Activated CD8-positive, alpha-beta T cell treated with anti-CD3 and anti-CD28 coated beads, Interleukin-2, amount 10 ng/mL, durations not matched to agents 7 days and 5 days (primary cell): ENCODE measurements around the gene NF2. TPM values are rescaled to one million over a fixed set of nuclear protein-coding genes. Genes with fewer than 3 reads are reported as not detected.

Source experiments
- ATAC-seq: fragments of 150-1000 bp; cut with Tn5 transposase; one replicate; pipeline ENCODE4 v1.10.0; 2021; ENCODE audit warnings: moderate library complexity
- CTCF ChIA-PET: fragments of 350-600 bp; sonication (Branson Sonifier 250); formaldehyde crosslinking; loops from one replicate; lab custom pipeline; 2021; ENCODE audit warnings: antibody characterized with exemption; lab: Charles Lee
- POLR2A ChIA-PET: fragments of 350-600 bp; sonication (Branson Sonifier 250); formaldehyde crosslinking; loops from one replicate; lab custom pipeline; 2021; ENCODE audit warnings: antibody characterized with exemption; lab: Charles Lee
- DNase-seq: peaks from one replicate; pipeline ENCODE4 v3.0.0-alpha.2; 2020
- H3K27ac Mint-ChIP-seq: one replicate; pipeline ENCODE4 v1.8.0; 2021; ENCODE audit warnings: mild to moderate bottlenecking, mixed read lengths
- H3K27me3 Mint-ChIP-seq: one replicate; pipeline ENCODE4 v1.8.0; 2021; ENCODE audit warnings: low read depth, mixed read lengths
- H3K36me3 Mint-ChIP-seq: one replicate; pipeline ENCODE4 v1.8.0; 2021; ENCODE audit warnings: low read depth, mixed read lengths
- H3K4me1 Mint-ChIP-seq: one replicate; pipeline ENCODE4 v1.8.0; 2021; ENCODE audit warnings: low read depth, mixed read lengths
- H3K4me3 Mint-ChIP-seq: one replicate; pipeline ENCODE4 v1.8.0; 2021; ENCODE audit warnings: mild to moderate bottlenecking, mixed read lengths
- H3K9me3 Mint-ChIP-seq: one replicate; pipeline ENCODE4 v1.8.0; 2022; ENCODE audit warnings: mixed read lengths; ENCODE audit not compliant: insufficient read depth
- total RNA-seq, 2 experiments: library from RNA; stranded (reverse); gene quantifications; one replicate each; pipeline ENCODE4 v1.2.3, GENCODE V29; 2021

The NF2 gene
- total RNA-seq, 2 experiments from 2014 or later = 60.6 to 61.2 TPM

DNA sequence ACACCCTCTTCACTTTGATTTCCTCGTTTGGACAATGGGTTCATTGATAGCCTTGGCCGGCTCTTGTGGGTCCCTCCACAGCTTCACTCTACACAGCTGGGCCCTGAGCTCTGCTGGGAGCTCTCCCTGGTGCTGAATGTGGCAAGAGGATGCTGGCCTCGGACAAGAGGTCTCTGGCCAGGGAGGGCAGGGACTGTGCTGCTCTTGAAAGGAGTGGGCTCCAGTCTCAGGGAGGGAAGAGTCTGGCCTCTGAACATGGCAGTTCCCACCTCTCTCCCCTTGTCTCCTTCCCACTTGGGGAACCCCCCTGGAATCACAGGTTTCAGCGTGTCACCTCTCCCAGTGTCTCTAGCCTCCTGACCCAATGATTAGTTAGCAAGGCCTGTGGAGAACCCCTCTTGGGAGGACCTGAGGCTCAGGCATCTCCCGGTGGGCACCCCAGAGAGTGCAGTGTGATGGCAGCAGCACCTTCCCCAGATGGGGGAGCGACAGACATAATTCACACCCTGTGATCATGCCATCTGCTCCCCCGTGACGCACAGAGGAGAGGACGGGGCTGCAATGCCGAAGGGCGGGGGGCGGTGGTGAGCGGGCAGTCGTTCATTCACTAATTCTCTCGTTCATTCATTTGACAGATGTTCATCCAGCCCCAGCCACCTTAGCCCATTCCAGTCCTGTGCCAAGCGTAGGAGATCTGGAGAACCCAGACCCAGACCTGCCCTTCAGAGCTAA is 113.5 kb downstream of the NF2 start:
- DNase-seq (peak; percentile 65), ATAC-seq (peak; percentile 61)
- Mint-ChIP-seq H3K9me3 (no peaks in the 10 kb centered on the region), H3K27me3 (peaks cover 37% of the 10 kb centered on the region), H3K36me3 (no peaks in the 10 kb centered on the region), H3K4me1 (peaks cover 1% of the 10 kb centered on the region), H3K4me3 (no peak overlapping the region), H3K27ac (no peak overlapping the region)
- ChIA-PET POLR2A (interaction anchor here (0.6 kb wide), 2 partner anchors 47 to 896 kb away, joined by 3 read pairs; no protein-coding TSS in a partner anchor), CTCF (interaction anchor here (0.9 kb wide), 1 partner anchor 288 kb away, joined by 3 read pairs; no protein-coding TSS in a partner anchor)

DNA sequence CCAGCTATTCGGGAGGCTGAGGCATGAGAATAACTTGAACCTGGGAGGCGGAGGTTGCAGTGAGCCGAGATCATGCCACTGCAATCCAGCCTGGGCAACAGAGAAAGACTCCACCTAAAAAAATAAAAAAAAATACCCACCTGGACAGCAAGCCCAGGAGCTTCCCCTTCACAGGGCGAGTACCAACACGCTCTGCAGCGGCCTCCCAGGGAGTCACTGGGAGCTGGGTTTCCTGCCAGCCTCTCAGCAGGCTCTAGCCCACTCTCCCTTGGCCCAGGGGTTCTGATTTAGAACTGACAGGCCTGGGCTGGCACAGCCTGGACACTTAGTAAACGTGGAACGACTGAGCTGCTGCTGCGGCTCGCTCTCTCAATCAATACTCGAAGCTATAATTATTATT is 114.4 kb downstream of the NF2 start:
- no peak overlapping the region for H3K4me3 Mint-ChIP-seq
- no peak for DNase-seq
- H3K36me3 Mint-ChIP-seq = no peaks in the 10 kb centered on the region
- peaks cover 39% of the 10 kb centered on the region for H3K27me3 Mint-ChIP-seq
- ChIA-PET POLR2A (interaction anchor here (0.6 kb wide), 2 partner anchors 48 to 895 kb away, joined by 3 read pairs; no protein-coding TSS in a partner anchor), CTCF (interaction anchor here (0.8 to 1.2 kb wide), 2 partner anchors 92 to 371 kb away, joined by 3 to 7 read pairs; no protein-coding TSS in a partner anchor)
- no peak for ATAC-seq
- H3K27ac Mint-ChIP-seq = no peak overlapping the region
- no peaks in the 10 kb centered on the region for H3K9me3 Mint-ChIP-seq
- H3K4me1 Mint-ChIP-seq = peaks cover 1% of the 10 kb centered on the region

DNA sequence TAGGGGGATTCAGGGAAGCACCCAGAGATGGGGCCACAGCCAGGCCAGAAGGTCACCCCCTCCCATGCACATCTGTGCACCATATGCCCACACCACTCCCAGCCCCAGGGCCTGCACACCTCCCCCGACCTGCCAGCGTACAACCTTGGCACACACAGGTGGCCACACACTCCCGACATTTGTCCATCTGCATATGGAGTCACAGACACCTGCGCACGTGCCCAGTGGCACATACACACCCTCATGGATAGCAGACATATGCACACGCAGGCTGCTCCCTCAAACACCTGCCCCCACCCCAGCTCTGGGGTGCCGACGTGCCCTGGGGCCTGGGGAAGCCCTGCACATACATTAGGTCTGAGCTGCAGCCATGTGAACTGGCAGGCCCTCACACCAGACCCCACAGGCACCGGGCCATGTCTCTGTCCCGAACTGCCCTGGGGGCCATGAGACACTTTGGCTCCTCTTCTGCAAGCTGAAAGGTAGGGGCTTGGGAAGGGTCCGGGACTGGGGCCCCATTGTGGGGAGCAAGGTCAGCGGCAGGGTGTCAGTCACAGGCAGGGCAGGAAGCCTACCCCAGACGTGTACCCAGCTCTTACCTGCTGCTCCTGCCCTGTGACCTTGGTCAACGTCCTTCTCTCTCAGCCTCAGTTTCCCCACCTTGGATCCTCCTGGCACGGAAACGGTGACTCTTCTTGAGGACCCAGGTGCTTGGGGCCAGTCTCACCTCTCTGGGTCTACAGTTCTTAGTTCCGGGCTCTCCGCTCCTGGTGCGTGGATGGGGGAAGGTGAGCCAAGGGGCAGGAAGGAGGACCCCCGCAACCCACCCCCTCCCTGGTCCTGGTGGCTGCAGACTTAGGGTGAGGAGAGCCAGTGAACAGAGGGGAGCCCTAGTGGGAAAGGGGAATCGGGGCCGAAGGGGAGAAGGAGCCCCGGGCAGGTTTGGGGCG is 115.8 kb downstream of the NF2 start:
- Mint-ChIP-seq H3K9me3 (no peaks in the 10 kb centered on the region), H3K4me3 (no peak overlapping the region), H3K4me1 (peaks cover 1% of the 10 kb centered on the region), H3K36me3 (no peaks in the 10 kb centered on the region), H3K27ac (no peak overlapping the region), H3K27me3 (peaks cover 42% of the 10 kb centered on the region)
- ChIA-PET POLR2A (no interaction called here), CTCF (no interaction called here)
- ATAC-seq = no peak
- DNase-seq = no peak

DNA sequence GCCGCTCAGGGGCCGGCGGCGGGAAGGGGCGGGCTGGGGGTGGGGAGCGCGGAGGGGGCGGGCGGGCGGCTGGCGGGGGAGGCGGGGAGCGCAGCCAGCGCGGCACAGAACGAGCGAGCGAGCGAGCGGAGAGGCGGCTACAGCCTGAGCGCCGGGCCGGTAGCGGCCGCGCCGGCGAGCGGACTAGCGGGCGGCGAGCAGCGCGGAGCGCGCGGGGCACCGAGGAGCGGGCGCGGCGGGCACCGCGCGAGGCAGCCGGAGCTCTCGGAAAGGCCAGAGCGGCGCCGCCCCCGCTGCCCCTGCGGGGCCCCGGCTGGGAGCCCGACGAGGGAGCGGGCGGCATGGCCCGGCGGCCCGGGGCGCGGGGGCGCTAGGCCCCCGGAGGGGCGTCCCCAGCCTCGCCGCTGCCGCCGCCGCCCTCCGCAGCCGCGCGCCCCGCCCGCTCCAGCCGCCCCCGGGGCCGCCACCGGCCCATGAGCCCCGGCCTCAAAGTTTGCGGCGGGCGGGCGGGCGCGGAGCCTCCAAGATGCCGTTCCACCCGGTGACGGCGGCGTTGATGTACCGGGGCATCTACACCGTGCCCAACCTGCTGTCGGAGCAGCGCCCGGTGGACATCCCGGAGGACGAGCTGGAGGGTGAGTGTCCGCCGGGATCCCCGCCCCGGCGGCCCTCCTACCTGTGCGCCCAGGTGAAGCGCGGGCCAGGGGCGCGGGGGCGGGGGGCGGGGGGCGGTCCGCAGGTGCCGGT is 116.6 kb downstream of the NF2 start, which contains the start of gene CABP7:
CABP7 (plus strand) TSS at position 105 of the 747 bp plus-strand sequence; CDS start at position 527, 422 bp downstream.
- no peak for DNase-seq

DNA sequence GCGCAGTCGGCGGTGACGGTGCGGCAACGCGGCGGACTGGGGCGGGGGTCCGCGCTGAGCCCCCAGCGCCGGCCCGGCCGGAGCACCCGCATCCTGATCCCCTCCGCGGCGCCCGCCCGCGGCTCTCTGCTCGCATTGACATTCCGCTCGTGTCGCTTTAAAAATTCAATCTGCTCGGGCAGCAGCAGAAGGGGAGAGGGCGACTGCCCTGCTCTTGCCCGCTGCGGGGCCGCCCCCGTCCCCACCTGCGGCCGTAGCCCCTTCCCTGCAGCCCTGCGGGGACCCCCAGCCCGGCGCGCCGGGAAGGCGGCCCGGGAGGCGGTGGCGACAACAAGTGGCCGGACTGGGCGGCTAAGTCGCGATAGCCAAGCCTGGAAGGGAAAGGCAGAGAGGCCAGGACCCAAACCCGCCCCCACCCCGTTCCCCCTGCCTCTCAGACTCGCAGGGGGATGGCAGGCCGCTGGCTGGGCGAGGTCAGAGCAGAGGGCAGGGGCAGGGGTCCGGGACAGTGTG is 117.4 kb downstream of the NF2 start:
- H3K4me3 Mint-ChIP-seq = no peak overlapping the region
- DNase-seq (no peak), ATAC-seq (no peak)
- no peaks in the 10 kb centered on the region for H3K9me3 Mint-ChIP-seq
- H3K4me1 Mint-ChIP-seq = peaks cover 1% of the 10 kb centered on the region
- H3K27me3 Mint-ChIP-seq = peaks cover 45% of the 10 kb centered on the region
- ChIA-PET CTCF (no interaction called here), POLR2A (no interaction called here)
- no peaks in the 10 kb centered on the region for H3K36me3 Mint-ChIP-seq
- H3K27ac Mint-ChIP-seq = no peak overlapping the region

More for the DNA sequence above, 116.6 kb downstream of the NF2 start, which contains the start of gene CABP7:
- Mint-ChIP-seq H3K27me3 (peaks cover 42% of the 10 kb centered on the region), H3K4me1 (peaks cover 1% of the 10 kb centered on the region), H3K9me3 (no peaks in the 10 kb centered on the region), H3K27ac (no peak within 1 kb of the TSS), H3K36me3 (no peaks in the 10 kb centered on the region), H3K4me3 (no peak within 1 kb of the TSS)
- ChIA-PET CTCF (no interaction called here), POLR2A (no interaction called here)
- ATAC-seq = peak; percentile 39

DNA sequence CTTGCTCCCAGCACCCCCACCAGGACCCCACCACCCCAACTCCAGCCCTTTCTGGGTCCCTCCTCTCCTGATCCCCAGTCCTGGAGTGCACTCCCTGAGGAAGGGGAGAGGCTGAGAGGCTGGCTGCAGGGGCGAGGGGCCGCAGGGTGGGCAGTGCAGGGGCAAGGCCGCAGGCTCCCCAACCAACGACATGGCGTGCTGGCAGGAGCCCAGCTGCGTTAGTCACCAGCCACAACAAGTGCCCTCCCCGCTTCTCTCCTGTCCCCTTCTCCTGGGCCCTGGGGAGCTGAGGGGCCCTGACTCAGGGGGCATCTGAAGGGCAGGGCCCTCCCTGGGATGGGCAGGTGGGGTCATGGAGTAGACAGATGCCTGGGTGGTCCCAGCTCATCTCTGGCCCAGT is 118.7 kb downstream of the NF2 start:
- ATAC-seq = no peak
- H3K27me3 Mint-ChIP-seq = peaks cover 38% of the 10 kb centered on the region
- DNase-seq = no peak
- H3K4me3 Mint-ChIP-seq = no peak overlapping the region
- no peaks in the 10 kb centered on the region for H3K36me3 Mint-ChIP-seq
- H3K27ac Mint-ChIP-seq = no peak overlapping the region
- ChIA-PET POLR2A (interaction anchor here (0.5 kb wide), 1 partner anchor 28 kb away, joined by 3 read pairs; no protein-coding TSS in a partner anchor), CTCF (no interaction called here)
- H3K4me1 Mint-ChIP-seq = peaks cover 1% of the 10 kb centered on the region
- H3K9me3 Mint-ChIP-seq = no peaks in the 10 kb centered on the region

DNA sequence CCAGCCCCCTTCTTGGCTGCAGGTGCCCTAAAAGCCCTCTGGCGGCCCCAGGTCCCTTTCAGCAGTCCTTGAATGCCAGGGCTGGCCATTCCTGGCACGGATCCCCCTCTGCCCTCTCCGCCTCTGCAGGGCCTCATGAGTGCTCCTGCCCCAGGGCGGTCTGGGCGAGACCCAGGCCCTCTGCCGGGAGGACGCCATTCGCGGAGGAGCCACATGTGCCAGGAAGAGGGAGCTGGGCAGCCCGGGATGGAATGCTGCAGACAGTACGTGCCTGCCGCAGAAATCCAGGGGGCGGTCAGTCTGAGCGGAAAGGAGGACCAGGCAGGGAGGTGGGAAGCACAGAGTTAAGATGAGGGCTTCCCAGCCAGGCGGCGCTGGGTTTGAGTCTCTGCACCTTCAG is 119.2 kb downstream of the NF2 start:
- H3K4me3 Mint-ChIP-seq = no peak overlapping the region
- DNase-seq = no peak
- H3K9me3 Mint-ChIP-seq = no peaks in the 10 kb centered on the region
- ChIA-PET CTCF (no interaction called here), POLR2A (interaction anchor here (0.5 kb wide), 1 partner anchor 27 kb away, joined by 3 read pairs; no protein-coding TSS in a partner anchor)
- H3K4me1 Mint-ChIP-seq = peaks cover 1% of the 10 kb centered on the region
- no peak for ATAC-seq
- no peaks in the 10 kb centered on the region for H3K36me3 Mint-ChIP-seq
- peaks cover 34% of the 10 kb centered on the region for H3K27me3 Mint-ChIP-seq
- H3K27ac Mint-ChIP-seq = no peak overlapping the region

DNA sequence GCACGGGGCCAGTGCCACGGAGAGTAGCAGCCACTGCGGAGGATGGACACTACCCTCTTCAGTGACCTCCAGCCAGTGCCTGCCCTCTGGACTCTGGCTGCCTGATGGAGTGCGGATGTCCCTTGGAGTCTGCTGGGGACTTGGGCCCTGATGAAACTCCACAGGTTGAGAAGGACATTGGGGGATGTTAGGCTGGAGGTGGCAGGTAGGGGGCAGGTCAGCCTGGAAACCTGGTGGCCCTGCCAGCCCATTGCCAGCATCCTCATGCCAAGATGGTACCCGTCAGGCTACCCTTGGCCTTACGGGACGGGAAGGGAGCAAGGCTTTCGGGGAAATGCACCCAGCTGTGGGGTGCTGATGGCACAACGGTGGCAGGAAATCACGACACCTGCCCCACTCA is 120.3 kb downstream of the NF2 start:
- no peak overlapping the region for H3K27ac Mint-ChIP-seq
- CTCF ChIA-PET = no interaction called here

DNA sequence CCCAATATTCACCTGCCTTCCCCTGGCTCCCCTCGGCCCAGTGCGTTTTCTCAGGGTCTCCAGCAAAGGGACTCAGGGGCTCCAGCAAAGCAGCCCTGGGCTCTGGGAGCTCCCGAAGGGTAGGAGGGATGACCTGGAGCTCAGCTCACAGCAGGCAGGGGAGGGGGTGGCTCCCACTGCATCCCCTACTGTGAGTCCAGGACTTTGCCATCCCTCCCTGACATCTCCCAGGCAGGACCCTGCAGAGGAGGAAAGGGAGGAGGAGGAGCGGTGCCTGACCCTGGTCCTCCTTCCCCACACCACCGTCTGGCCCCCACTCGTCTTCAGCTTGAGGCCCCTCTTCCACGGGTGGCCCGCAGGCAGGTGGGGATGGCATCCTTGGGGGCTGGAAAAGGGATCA is 121.4 kb downstream of the NF2 start:
- no peak overlapping the region for H3K4me3 Mint-ChIP-seq
- no peaks in the 10 kb centered on the region for H3K4me1 Mint-ChIP-seq
- ChIA-PET POLR2A (no interaction called here), CTCF (interaction anchor here (1.5 kb wide), 1 partner anchor 280 kb away, joined by 6 read pairs; no protein-coding TSS in a partner anchor)
- peaks cover 17% of the 10 kb centered on the region for H3K27me3 Mint-ChIP-seq
- no peak overlapping the region for H3K27ac Mint-ChIP-seq
- DNase-seq = no peak
- no peaks in the 10 kb centered on the region for H3K9me3 Mint-ChIP-seq
- ATAC-seq = no peak
- H3K36me3 Mint-ChIP-seq = no peaks in the 10 kb centered on the region

More for the DNA sequence above, 120.3 kb downstream of the NF2 start:
- no peak for DNase-seq
- H3K36me3 Mint-ChIP-seq = no peaks in the 10 kb centered on the region
- peaks cover 26% of the 10 kb centered on the region for H3K27me3 Mint-ChIP-seq
- POLR2A ChIA-PET = no interaction called here
- no peak for ATAC-seq
- no peak overlapping the region for H3K4me3 Mint-ChIP-seq
- peaks cover 1% of the 10 kb centered on the region for H3K4me1 Mint-ChIP-seq
- H3K9me3 Mint-ChIP-seq = no peaks in the 10 kb centered on the region

DNA sequence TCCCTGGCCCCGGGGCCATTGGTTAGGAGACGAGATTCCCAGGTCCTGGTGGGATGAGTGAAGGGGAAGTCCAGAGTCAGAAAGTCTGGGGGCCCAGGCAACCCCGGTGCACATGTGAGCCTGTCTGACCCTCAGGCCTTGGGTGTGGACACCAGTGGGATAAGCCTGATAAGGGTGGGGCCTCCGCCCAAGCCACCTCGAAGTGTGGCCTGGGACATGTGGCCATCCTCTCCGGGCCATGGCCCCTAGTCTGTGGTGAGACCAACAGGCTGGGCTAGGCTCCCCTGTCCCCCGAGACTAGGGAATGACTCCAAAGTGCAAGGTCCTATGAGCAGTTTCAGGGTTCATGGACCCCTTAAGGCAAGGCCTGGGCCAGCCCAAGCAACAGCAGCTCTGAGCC is 122.7 kb downstream of the NF2 start:
- DNase-seq (no peak), ATAC-seq (no peak)
- ChIA-PET CTCF (interaction anchor here (1.3 to 1.5 kb wide), 2 partner anchors 16 to 279 kb away, joined by 3 to 6 read pairs; no protein-coding TSS in a partner anchor), POLR2A (interaction anchor here (0.5 kb wide), 1 partner anchor 12 kb away, joined by 3 read pairs; no protein-coding TSS in a partner anchor)
- H3K27me3 Mint-ChIP-seq = peaks cover 16% of the 10 kb centered on the region
- no peak overlapping the region for H3K4me3 Mint-ChIP-seq
- H3K27ac Mint-ChIP-seq = no peak overlapping the region
- H3K4me1 Mint-ChIP-seq = no peaks in the 10 kb centered on the region
- no peaks in the 10 kb centered on the region for H3K36me3 Mint-ChIP-seq
- no peaks in the 10 kb centered on the region for H3K9me3 Mint-ChIP-seq
